Kidney (tissue), 14 donors: ENCODE results near the gene CGA. TPM values are rescaled to one million over a fixed set of nuclear protein-coding genes. Genes with fewer than 3 reads are reported as not detected.
A peak's percentile ranks its signal among the peaks of the same experiment; 100 is the strongest.

Experiments used
- DNase-seq, 5 donors: peaks; one replicate each; pipeline ENCODE4 v3.0.0-alpha.2; 2013 to 2020
- FAIRE-seq: peaks from 2 replicates; lab custom pipeline; 2012; peaks lifted over from hg19 to GRCh38; lab: Jason Lieb, UNC
- H3K27ac ChIP-seq, 2 donors: one replicate each; pipeline ENCODE4 v1.7.0; 2013; ENCODE audit warnings: low read depth in 2 of 2, low read length in 2 of 2, inconsistent platforms in 1 of 2
- H3K27me3 ChIP-seq: one replicate; pipeline ENCODE4 v1.7.1; 2013; ENCODE audit warnings: low read length, inconsistent platforms; ENCODE audit not compliant: control insufficient read depth, insufficient read depth
- H3K36me3 ChIP-seq, 3 donors: one replicate each; pipeline versions ENCODE4 v1.7.0 to v1.7.1; 2013; ENCODE audit warnings: low read length in 3 of 3, control low read depth in 1 of 3, inconsistent platforms in 1 of 3; ENCODE audit not compliant: insufficient read depth in 3 of 3, control insufficient read depth in 2 of 3
- H3K4me1 ChIP-seq, 3 donors: one replicate each; pipeline versions ENCODE4 v1.7.0 to v1.7.1; 2013; ENCODE audit warnings: low read length in 3 of 3, inconsistent platforms in 1 of 3, low read depth in 1 of 3; ENCODE audit not compliant: control insufficient read depth in 2 of 3, insufficient read depth in 2 of 3
- H3K4me3 ChIP-seq, 3 donors: one replicate each; pipeline versions ENCODE4 v1.7.0 to v1.8.1; 2013; ENCODE audit warnings: low read length in 3 of 3, control low read depth in 1 of 3, inconsistent platforms in 1 of 3
- H3K9ac ChIP-seq, 3 donors: one replicate each; pipeline versions ENCODE4 v1.7.0 to v1.7.1; 2013; ENCODE audit warnings: low read length in 3 of 3, control low read depth in 1 of 3, inconsistent platforms in 1 of 3
- H3K9me3 ChIP-seq, 3 donors: one replicate each; pipeline versions ENCODE4 v1.7.0 to v1.7.1; 2013; ENCODE audit warnings: low read length in 3 of 3, control low read depth in 1 of 3, inconsistent platforms in 1 of 3; ENCODE audit not compliant: control insufficient read depth in 2 of 3, insufficient read depth in 1 of 3
- CTCF ChIP-seq: IDR thresholded peaks from 3 replicates; pipeline ENCODE4 v1.5.1; 2012; ENCODE audit warnings: mild to moderate bottlenecking, moderate library complexity, borderline replicate concordance; ENCODE audit not compliant: insufficient read depth; ENCODE audit errors: extremely low read depth
- intact Hi-C: fragments of 100-400 bp; cut with DNase I; formaldehyde crosslinking; loops from one replicate; pipeline ENCODE4 v1.11.1; 2022
- polyA plus RNA-seq: library from polyadenylated mRNA; stranded (reverse); fragments of 350-450 nt; fragmentation: Illumina TruSeq; extraction: RNeasy Lipid Tissue Mini Kit (QIAGEN cat#74804); gene quantifications from one replicate; pipeline ENCODE4 v1.2.3, GENCODE V29; 2014; ENCODE audit warnings: low read depth, low replicate concordance; ENCODE audit not compliant: insufficient read depth
- total RNA-seq: library from RNA; stranded (reverse); fragmentation: NEBNext Ultra II Directional; extraction: Animal tissue kit (Norgen Biotek cat#: 25700); gene quantifications from one replicate; pipeline ENCODE4 v1.2.1, GENCODE V29; 2021
- donor health status: control.
- donor health status: control.
- donor health status: control.
- donor health status: control.
- donor health status: control.
- donor health status: DM: yes; HTN: yes; CAD: no.
- donor health status: Normal renal cell carcinoma (clear cell type).

Gene CGA
- total and polyA plus RNA-seq, 2 donors from 2014 or later = 2.8 TPM; not detected in 1

DNA sequence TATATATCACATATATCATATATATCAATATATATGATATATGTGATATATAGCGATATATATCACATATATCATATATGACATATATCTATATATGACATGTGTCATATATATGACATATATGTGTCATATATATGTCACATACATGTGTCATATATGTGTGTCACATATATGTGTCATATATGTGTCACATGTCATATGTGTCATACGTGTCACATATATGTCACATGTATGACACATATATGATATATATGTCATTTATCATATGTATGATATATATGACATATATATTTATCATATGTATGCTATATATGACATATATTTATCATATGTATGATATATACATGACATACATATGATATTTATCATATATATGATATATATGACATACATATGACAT lies 32.8 kb upstream of the CGA start:
- H3K9ac ChIP-seq = no peak overlapping the region
- H3K27me3 ChIP-seq = no peaks in the 10 kb centered on the region
- no peak overlapping the region for H3K4me3 ChIP-seq
- no peaks in the 10 kb centered on the region for H3K36me3 ChIP-seq
- DNase-seq = no peak
- no peaks in the 10 kb centered on the region for H3K4me1 ChIP-seq
- no peak overlapping the region for H3K27ac ChIP-seq
- H3K9me3 ChIP-seq = peaks cover 0 to 3% (median 0%) of the 10 kb centered on the region in 3 donors
- no peak for TF ChIP-seq CTCF
- intact Hi-C loops = no loop called here
- FAIRE-seq = no peak

DNA sequence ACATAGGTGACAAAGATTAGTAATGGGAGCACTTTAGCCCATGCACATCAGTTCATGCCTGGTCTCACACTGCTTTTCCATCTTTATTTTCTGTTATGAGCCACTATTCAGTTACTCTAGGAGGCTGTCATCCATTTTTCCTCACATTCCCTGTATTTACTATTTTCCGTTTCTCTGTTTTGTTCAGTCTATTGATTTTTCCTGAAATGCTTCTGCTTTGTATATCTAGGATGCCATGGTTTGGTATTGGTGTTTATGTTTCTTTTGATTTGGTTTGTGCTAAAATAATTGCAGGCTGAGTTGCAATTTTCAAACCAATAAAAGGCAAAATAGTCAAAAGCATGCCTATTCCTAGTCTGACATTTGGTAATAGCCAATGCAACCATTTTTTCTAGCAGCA lies 31.6 kb upstream of the CGA start:
- intact Hi-C loops = no loop called here
- no peaks in the 10 kb centered on the region for H3K4me1 ChIP-seq
- no peak overlapping the region for H3K27ac ChIP-seq
- DNase-seq = no peak
- no peak for FAIRE-seq
- H3K9ac ChIP-seq = no peak overlapping the region
- no peaks in the 10 kb centered on the region for H3K36me3 ChIP-seq
- H3K4me3 ChIP-seq = no peak overlapping the region
- H3K27me3 ChIP-seq = no peaks in the 10 kb centered on the region
- H3K9me3 ChIP-seq = peaks cover 0 to 3% (median 0%) of the 10 kb centered on the region in 3 donors
- no peak for TF ChIP-seq CTCF

DNA sequence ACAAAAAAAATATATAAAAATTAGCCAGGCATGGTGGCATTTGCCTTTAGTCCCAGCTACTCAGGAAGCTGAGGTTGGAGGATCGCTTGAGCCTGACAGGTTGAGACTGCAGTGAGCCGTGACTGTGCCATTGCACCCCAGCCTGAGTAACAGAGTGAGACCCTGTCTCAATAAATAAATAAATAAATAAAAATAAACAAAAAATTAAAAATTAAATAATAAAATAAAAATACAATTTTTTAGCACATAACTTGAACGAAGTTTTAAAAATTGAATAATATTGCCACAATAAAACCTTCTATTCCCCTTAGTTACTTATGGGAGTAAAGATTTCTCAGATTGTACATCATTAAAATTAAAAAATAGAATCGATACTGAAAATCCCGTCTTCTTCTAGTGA lies 29.2 kb upstream of the CGA start:
- intact Hi-C loops = no loop called here
- H3K4me1 ChIP-seq = no peaks in the 10 kb centered on the region
- peak in 3 of 5 donors; percentile 21 to 48 (median 39) for DNase-seq
- H3K9ac ChIP-seq = no peak overlapping the region
- H3K4me3 ChIP-seq = no peak overlapping the region
- peak; percentile 21 for FAIRE-seq
- H3K27ac ChIP-seq = no peak overlapping the region
- no peaks in the 10 kb centered on the region for H3K36me3 ChIP-seq
- H3K9me3 ChIP-seq = no peaks in the 10 kb centered on the region
- no peaks in the 10 kb centered on the region for H3K27me3 ChIP-seq
- no peak for TF ChIP-seq CTCF

DNA sequence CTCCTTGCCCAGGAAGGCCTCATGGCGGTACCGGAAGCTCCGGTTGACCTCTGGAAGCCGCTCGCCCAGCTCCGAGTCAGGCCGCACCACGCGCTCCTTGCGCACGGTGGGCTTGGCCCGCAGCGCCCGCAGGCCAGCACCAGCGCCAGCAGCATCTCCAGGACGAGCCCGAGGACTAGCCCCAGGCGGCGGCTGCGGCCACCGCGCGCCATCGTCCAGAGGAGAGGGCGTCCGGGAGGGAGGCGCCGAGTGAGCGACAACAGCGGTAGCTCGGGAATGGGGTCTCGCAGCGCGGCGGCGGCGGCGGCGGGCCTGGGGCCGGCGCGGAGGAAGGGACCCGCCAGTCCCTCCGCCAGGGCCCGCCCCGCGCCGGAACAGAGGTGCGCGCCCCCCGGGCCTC lies 27.6 kb upstream of the CGA start:
- no peaks in the 10 kb centered on the region for H3K9me3 ChIP-seq
- FAIRE-seq = no peak
- no peaks in the 10 kb centered on the region for H3K27me3 ChIP-seq
- TF ChIP-seq CTCF = no peak
- intact Hi-C loops = no loop called here
- DNase-seq = no peak
- no peak overlapping the region for H3K9ac ChIP-seq
- H3K4me3 ChIP-seq = no peak overlapping the region
- no peaks in the 10 kb centered on the region for H3K36me3 ChIP-seq
- H3K27ac ChIP-seq = no peak overlapping the region
- H3K4me1 ChIP-seq = no peaks in the 10 kb centered on the region
